Amniotic stem cell (primary cell): Measurements from ENCODE around the gene SCN8A.
A peak's percentile ranks its signal among the peaks of the same experiment; 100 is the strongest.
"Not testable (repeated sequence)": the region's sequence is repeated elsewhere in the genome, so short reads cannot be mapped to it uniquely, and the experiment has no call there.

Experiments used
- DNase-seq: peaks from one replicate; lab custom pipeline; 2025; lab: John Stamatoyannopoulos, UW

Gene SCN8A

DNA sequence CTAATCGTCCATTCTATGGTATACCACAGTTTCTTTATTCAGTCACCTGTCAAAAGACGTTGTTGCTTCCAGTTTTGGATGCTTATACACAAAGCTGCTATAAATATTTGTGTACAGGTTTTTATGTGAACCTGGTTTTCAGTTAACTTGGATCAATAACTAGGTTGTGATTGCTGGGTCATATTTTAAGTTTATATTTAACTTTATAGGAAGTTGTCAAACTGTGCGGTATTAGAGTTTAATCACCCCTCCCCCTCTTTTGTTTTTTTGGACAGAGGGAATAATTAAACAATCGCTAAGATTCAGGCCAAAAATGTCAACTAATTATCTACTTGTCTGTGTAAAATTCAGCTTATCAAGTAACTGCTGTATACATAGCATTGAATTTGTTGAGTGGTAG is 34.3 kb downstream of the SCN8A start:
- no peak for DNase-seq

DNA sequence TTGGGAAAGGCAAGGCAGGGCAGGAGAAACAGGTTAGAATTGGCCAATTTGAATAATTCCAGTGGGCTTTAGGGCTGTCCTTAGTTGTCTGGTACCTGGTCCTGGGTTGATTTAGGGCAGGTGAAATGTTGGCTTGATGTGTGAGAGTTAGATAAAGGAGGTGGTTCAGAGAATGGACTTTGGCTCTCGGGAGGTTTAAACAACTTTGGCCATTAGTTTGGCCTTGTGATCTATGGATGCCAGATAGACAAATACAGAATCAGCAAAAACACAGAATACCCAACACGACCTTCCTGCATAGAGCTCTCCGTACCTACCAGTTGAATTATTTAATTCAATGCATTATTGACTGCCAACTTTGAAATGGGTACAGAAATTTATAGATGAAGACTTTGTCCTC is 35.1 kb downstream of the SCN8A start:
- no peak for DNase-seq

DNA sequence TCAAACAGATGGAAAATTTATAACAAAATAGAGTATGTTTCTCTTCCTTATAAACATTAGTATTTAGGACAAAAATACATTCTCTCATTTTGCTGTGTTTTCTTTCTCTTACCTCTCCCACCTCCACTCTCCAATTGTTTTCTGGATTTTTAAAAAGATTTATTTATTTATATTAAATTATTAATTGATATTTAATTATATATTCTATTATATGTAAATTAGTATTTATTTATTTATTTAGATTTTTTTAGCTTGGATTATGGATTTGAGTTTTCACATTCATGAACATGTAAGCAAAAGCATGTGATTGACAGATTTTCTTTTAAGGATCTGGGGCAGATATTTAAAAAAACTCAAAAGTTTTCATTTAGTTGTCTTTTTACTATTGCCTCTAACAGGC is 35.6 kb downstream of the SCN8A start:
- DNase-seq: no peak

DNA sequence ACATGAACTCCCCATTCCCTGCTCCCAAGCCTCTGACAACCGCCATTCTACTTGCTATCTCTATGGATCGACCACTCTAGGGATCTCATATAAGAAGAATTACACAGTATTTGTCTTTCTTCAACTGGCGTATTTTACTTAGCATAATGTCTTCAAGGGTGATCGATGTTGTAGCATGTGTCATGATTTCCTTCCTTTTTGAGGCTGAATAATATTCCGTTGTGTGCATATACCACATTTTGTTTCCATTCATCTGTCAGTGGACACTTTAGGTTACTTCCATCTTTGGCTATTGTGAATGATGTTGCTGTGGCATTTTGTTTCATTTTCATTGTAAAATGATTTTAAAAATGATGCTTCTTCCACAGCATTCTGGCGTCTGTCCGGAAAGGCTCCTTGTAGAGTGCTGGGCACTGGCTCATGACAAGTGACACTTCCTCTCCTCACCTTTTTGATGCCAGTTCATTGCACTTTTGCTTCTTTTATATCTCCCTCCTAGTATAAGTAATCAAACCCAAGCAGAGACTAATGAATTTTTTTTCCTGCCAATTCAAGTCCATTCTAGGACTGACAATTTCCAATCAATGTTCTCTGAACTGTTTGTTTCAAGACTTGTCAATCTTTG is 39.3 kb downstream of the SCN8A start:
- no peak for DNase-seq

DNA sequence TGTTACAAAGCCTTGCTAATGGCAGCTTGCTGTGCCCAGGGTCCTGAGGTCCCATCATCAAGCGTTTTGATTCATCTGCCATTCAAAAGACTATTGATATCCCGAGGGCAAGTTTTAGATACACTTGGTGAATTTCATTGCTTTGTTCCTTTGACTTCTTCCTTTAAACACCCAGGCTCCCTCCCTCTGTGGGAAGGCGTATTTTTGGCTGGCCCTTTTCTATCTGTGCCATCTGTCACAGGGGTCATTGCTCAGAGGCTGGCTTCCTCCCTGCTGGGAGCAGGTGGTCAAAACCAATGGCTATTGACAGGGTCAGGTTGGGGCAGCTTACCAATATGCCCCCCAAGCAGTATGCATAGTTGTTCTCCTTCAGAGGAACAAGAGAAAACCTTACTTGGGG is 40.0 kb downstream of the SCN8A start:
- no peak for DNase-seq

DNA sequence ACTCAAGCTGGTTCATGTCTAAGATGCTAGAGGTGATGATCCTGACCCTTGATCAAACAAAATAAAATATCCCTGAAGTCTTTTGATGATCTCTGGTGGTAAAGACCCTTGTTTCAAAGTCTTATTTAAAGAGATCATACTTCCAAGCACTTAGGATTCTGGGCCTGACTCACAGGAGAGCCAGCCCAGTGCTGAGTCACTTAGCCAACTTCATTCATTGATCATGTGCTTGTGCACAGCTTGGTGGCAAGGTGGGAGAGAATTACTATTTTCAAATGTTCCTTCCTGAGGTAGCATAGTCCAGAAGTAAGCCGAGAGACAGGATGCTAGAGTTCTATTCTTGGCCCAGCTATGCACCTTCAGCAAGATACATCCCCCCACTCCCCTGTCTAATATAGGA is 40.6 kb downstream of the SCN8A start:
- peak; percentile 12 for DNase-seq

DNA sequence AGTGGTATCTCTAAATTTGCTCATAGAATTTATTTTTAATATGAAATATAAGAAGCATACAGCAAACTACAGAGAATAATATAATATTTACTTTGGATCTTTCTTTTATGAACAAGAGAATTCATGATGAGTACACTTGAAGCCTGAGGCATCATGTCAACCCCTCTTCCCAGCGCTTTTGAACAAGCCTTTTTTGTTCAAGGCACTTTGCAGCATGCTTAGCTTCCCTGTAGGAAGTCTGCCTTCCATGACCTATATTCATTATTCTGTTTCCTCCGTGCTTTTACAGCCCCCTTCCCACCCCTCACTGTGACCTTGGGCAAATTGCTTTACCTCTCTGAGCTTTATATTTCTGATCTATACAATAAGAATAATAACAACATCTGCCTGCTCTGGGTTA is 41.6 kb downstream of the SCN8A start:
- no peak for DNase-seq

DNA sequence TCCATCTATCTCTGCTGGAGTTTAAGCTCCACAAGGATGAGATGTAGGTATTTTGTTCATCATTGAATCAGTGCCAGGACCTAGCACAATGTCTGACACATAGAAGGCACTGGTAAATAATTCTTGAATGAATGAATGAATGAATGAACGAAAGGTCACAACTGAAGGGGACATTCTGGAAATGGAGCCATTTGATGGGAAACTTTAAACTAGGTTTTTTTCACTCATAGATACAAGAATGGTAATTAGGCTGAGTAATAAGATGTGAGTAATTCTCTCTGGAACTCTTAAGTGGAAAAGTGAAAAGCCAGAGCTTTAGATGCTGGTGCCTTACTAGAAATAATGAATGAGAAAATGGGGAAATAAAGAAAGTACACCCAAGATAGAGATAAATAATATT is 44.3 kb downstream of the SCN8A start:
- DNase-seq: no peak

DNA sequence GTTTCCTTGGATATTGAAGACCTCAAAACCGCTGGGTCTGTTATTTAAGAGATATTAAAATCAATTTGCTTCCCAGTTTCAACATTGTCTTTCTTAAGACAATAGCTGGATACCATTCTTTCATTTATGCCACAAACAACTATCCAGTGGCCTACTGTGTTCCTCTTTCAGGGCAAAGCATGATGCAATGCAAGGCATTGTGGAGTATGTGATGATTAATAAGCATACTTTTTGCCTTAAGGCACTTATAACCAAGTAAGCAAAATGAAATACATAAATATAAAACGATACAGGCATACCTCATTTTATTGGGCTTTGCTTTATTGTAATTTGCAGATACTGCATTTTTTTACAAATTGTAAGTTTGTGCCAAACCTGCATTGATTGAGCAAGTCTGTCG is 45.5 kb downstream of the SCN8A start:
- DNase-seq: peak; percentile 23

DNA sequence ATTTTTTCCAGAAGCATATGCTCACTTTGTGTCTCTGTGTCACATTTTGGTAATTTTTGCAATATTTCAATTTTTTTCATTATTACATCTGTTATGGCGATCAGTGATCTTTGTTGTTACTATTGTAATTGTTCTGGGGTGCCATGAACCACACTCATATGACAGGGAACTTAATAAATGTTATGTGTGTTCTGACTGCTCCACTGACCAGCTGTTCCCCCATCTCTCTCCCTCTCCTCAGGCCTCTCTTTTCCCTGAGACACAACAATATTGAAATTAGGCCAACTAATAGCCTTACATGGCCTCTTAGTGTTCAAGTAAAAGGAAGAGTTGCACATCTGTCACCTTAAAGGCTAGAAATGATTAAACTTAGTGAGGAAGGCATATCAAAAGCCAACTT is 46.0 kb downstream of the SCN8A start:
- no peak for DNase-seq

DNA sequence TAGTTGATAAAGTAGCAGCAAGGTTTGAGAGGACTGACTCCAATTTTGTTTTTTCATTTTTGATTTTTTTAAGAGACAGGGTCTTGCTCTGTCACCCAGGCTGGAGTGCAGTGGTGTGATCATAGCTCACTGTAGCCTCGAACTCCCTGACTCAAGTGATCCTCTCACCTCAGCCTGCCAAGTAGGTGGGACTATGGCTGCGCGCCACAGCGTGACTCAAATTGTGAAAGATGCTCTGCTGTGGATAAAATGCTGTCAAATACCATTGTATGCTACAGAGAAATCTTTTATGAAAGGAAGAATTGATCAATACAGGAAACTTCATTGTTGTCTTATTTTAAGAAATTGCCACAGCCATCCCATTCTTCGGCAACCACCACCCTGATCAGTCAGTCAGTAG is 48.3 kb downstream of the SCN8A start:
- no peak for DNase-seq

DNA sequence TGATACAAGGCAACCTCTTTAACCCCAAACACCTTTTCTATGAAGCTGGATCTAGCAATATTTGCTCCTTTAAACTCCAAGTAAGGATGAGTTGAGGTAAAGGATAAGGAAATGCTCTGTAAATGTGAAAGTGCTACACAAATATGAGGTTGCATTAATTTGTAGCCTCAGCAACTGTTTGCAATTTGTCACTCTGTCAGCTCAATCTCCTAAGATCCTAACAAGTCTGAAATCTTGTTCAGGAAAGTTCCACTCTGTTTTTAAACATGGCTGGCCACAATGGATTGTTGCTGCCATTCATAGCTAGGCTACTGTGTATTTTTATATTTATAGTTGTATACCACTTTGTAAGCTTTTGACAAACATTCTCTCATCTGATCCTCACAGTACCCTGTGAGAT is 51.3 kb downstream of the SCN8A start:
- no peak for DNase-seq

DNA sequence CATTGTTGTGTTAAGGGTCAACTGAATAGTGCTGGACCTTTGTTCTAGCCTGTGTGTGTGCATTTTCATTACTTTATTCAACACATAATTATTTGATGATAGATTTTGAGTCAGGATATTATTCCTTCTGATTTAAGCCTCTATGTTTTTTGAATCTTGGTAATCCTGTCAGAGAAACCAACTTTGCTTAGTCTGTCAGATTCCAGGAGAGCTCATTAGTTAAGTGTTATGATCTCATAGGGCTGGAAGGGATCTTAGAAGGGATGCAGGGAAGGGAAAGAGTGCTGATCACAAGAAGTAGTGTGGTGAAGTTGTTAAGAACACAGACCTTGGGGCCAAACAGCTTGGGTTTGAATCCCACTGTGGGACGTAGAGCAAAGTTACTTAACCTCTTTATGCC is 52.9 kb downstream of the SCN8A start:
- DNase-seq: no peak

DNA sequence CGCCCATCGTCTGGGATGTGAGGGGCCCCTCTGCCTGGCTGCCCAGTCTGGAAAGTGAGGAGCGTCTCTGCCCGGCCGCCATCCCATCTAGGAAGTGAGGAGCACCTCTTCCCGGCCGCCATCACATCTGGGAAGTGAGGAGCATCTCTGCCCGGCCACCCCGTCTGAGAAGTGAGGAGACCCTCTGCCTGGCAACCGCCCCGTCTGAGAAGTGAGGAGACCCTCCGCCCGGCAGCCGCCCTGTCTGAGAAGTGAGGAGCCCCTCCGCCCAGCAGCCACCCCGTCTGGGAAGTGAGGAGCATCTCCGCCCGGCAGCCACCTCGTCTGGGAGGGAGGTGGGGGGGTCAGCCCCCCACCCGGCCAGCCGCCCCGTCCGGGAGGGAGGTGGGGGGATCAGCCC is 53.7 kb downstream of the SCN8A start:
- not testable (repeated sequence) for DNase-seq

DNA sequence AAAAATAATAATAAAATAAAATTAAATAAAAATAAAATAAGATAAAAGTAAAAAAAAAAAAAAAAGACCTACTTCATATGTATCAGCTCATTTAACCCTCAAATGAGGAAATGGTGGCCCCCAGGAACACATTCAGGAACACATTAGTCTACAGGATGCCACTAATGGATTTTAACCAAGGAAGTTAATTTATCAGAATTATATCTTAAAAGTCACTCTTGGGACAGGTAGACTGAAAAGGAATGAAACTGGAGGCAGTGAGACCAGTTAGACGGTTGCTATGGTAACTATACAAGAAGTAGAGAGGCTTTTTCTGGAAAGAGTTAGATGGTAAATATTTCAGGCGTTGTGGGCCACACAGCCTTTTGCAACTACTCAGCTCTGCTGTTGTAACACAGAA is 54.9 kb downstream of the SCN8A start:
- DNase-seq: no peak

DNA sequence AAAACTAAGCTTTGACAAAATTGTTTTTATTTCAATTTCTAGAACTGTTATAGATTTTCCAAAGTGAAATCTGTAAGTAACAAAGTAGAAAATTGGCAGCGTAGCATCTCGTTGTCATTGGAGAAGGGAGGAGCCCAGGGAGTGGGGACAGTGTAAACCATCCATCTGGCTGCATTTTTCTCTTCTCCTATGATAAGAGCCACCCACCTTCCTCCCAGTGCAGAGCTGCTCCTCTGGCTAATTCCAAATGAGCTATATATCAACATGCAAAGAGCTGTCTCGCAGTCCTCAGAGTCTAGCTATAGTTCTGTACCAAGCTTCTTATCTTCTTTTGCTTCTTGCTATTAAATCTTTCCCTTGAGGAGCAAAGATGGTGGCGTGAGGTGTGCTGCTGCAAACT is 56.6 kb downstream of the SCN8A start:
- DNase-seq: no peak

DNA sequence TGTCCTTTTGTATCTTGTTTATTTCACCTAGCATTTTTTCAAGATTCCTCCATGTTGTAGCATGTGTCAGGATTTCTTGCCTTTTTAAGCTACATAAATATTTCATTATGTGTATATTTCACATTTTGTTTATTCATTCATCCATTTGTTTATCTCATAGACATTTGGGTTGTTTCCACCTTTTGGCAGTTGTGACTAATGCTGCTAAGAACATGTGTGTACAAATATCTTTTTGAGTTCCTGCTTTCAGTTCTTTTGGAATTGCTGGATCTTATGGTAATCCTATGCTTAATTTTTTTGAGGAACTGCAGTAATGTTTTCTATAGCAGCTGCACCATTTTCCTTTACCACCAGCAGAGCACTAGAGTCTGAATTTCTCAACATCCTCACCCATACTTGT is 62.4 kb downstream of the SCN8A start:
- no peak for DNase-seq

DNA sequence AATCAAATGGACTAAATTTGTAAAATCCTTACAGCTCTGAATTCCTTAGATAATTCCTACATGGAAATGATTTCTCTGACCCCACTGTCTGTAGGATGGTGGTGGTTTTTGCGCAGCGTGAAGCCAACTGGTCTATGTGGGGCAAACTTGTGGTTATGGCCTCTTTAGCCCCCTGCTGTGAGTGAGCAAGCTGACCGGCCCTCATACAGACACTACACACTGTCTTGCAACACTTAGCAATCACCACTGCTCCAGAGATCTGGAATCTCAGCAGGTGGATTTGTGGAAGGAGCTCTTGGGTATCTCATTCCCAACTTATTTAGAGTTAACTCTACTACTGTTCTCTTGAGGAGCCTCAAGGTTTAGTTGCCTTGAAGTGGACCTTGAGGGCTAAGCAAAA is 70.2 kb downstream of the SCN8A start:
- no peak for DNase-seq

DNA sequence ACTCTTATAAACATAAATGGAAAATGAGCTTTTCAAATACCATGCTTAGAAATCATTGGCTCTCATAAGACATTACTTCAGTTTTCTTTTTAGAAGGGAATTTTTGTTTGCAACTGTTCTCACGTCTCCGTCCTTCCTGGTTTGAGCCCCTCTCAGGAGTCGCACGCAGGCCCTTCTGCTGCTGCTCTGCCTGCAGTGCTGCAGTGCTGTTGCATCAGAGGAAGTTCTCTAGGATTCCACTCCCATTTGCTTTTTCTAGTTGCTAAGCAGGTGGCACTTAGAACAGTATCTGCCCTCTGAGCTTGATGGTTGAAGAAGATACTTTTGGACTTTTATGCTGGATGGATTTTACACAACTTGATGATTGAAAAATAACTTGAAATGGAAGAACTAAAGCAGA is 70.8 kb downstream of the SCN8A start:
- no peak for DNase-seq

DNA sequence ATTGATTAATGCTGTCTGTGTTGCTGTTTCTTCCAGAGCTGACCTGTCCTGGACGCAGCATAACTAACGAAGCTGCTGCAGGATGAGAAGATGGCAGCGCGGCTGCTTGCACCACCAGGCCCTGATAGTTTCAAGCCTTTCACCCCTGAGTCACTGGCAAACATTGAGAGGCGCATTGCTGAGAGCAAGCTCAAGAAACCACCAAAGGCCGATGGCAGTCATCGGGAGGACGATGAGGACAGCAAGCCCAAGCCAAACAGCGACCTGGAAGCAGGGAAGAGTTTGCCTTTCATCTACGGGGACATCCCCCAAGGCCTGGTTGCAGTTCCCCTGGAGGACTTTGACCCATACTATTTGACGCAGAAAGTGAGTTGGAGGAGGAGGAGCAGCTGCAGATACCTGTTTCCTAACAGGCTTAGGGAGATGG is 71.7 kb downstream of the SCN8A start:
- DNase-seq: no peak

DNA sequence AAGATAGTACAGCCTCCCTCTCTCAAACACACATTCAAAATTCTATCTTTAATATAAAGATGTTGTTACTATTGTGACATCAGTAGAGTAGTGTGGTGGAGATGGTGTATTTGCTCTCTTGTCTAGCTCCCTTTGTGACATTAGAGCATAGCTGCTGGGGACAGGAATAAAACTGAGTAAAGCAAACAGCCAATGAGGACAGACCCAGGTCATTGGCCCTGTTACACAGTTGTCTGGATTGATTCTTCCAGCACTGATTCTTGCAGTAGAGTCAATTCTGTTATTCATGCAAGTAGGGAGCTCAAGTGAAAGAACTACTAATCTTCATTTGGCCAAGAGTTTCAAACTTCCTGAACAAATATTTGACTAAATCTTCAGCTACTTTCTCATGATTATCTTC is 72.4 kb downstream of the SCN8A start:
- no peak for DNase-seq

DNA sequence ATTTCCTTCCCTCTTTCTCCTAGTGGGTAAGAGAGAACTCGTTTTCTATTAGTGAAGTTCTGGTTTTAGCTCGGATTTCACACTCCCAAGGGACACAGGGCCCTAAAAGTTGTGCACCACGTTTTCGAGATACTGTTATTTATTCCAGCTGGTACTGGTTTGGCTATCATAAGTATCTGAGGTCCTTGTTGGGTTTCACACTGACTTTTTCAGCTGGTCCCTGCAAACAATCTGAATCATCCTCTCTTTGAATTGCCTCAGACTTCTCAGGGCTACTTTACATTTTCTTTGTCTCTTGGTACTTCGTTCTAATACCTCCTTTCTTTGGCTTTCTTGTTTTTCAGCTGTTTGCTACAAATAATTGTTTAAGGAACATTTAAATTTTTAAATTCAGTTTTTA is 75.7 kb downstream of the SCN8A start:
- no peak for DNase-seq

DNA sequence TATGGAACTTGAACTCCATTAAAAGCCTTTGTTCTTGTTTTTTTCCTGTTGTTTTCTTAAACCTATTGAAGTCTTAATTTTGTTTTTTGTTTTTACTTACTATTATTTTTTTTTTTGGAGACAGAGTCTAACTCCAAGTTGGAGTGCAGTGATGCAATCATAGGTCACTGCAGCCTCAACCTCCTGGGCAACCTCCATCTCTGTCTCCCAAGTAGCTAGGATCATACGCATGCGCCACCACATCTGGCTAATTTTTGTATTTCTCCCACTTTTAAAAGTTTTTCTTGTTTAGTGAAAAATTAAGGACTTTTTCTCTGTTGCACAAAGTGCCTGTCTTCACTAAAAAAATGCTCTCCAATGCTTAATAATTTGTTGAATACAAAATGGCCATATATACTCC is 76.2 kb downstream of the SCN8A start:
- no peak for DNase-seq

DNA sequence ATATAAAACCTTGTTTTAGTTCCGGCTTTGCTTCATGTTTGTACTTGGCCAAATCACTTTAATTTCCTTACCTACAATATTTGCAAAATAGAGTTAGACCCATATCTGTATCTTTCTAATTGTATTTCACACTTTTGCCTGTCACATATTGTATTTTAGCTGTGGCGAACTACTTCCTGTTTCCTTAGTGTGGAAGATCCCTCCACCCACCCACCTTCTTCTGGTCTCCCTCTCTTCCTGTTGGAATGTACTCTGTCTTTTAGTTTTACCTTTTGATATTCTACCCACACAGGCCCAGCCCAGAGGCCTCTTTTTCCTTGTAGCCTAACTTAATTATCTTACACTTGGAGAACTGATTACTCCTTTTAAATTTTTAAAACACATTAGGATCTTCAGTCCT is 78.2 kb downstream of the SCN8A start:
- no peak for DNase-seq

DNA sequence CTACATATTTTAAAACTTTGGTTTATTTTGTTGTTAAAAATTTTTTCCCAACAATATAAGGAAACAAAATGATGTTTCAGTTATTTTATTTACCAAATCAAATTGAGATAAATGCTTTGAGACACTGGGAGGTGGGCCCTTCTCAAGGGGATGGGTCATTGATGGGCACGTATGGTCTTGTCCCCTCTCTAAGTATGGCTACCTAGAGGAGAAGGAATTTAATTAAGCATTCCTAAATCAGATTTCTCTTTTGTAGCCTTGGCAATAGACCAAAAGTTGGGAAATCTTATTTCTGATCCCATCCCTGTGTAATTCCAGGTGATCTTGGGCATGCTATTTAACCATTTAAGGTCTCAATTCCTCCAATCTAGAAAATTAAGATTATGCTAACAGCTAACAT is 79.0 kb downstream of the SCN8A start:
- no peak for DNase-seq
